D721Med (cell line): Measurements from ENCODE around the gene EPB41L1.

Experiments
- DNase-seq: peaks from one replicate; pipeline ENCODE4 v3.0.0; 2011; ENCODE audit warnings: low spot score; ENCODE audit not compliant: insufficient read length
- FAIRE-seq: peaks from 2 replicates; lab custom pipeline; 2011; peaks lifted over from hg19 to GRCh38; lab: Jason Lieb, UNC
- CTCF ChIP-seq: IDR thresholded peaks from 2 replicates; pipeline ENCODE4 v1.5.1; 2012; ENCODE audit warnings: mild to moderate bottlenecking, control low read depth; ENCODE audit not compliant: insufficient read depth; ENCODE audit errors: missing control alignments

Gene EPB41L1

GRCh38 chr20:36205026-36205425, 50.5 kb downstream of the EPB41L1 start:
- no peak for DNase-seq
- no peak for TF ChIP-seq CTCF
- no peak for FAIRE-seq

GRCh38 chr20:36206068-36206467, 51.5 kb downstream of the EPB41L1 start:
- FAIRE-seq (no peak), DNase-seq (no peak)
- no peak for TF ChIP-seq CTCF

- FAIRE-seq = no peak
- no peak for TF ChIP-seq CTCF
- DNase-seq = no peak
Observed at GRCh38 chr20:36206641-36207040, 52.1 kb downstream of the EPB41L1 start.

- DNase-seq (no peak), FAIRE-seq (no peak)
- TF ChIP-seq CTCF = no peak
Observed at GRCh38 chr20:36207602-36208001, 53.1 kb downstream of the EPB41L1 start.

GRCh38 chr20:36208257-36208656, 53.7 kb downstream of the EPB41L1 start:
- no peak for TF ChIP-seq CTCF
- FAIRE-seq (no peak), DNase-seq (no peak)

GRCh38 chr20:36210436-36211021, 56.0 kb downstream of the EPB41L1 start:
- no peak for DNase-seq
- FAIRE-seq = no peak
- peak; percentile 15 for TF ChIP-seq CTCF

GRCh38 chr20:36213362-36213761, 58.8 kb downstream of the EPB41L1 start:
- no peak for FAIRE-seq
- DNase-seq = no peak
- TF ChIP-seq CTCF = no peak
